ENCODE data around the gene SPSB1.

SPSB1 gene

GRCh38 chr1:9401080-9401453 is 108.4 kb downstream of the SPSB1 start:
- DNase-seq = no peak
- TF ChIP-seq EZH2 (optimal IDR thresholded peaks at IDR 0.05; ENCODE audit: low read depth, low read length) (no peak), CTCF (IDR thresholded peaks at IDR 0.05; ENCODE audit: low read length) (no peak), EZH2phosphoT487 (IDR thresholded peaks at IDR 0.05; ENCODE audit: low read length) (no peak)
- 0 out of 2 replicates have a peak, but pooled peaks cover 2% of the 10 kb centered on the region for H3K4me1 ChIP-seq (ENCODE audit: low read length)

GRCh38 chr1:9402256-9402616 is 109.5 kb downstream of the SPSB1 start:
- no peaks in the 10 kb centered on the region for H3K36me3 ChIP-seq (replicated peaks; ENCODE audit: insufficient read depth, low read length)
- H3K79me2 ChIP-seq (ENCODE audit: low read length) = no peaks in the 10 kb centered on the region
- H4K20me1 ChIP-seq (ENCODE audit: insufficient read depth, low read length) = no peaks in the 10 kb centered on the region
- H3K27me3 ChIP-seq (replicated peaks; ENCODE audit: insufficient read depth, low read length) = no peaks in the 10 kb centered on the region
- no peaks in the 10 kb centered on the region for H3K9me2 ChIP-seq (replicated peaks; ENCODE audit: insufficient read depth, low read length)
- H3K4me1 ChIP-seq (ENCODE audit: low read length) = peaks cover 6% of the 10 kb centered on the region; the same call in 1 of the 2 replicates
- no peak for DNase-seq
- TF ChIP-seq EZH2 (optimal IDR thresholded peaks at IDR 0.05; ENCODE audit: low read depth, low read length) = no peak
- TF ChIP-seq EZH2phosphoT487 (IDR thresholded peaks at IDR 0.05; ENCODE audit: low read length) = no peak
- TF ChIP-seq CTCF (IDR thresholded peaks at IDR 0.05; ENCODE audit: low read length) = no peak
- no peaks in the 10 kb centered on the region for H3F3A ChIP-seq (ENCODE audit: insufficient read depth, low read length)
- no peak overlapping the region for H3K27ac ChIP-seq (ENCODE audit: low read length)
- no peaks in the 10 kb centered on the region for H3K9me3 ChIP-seq (replicated peaks; ENCODE audit: insufficient read depth, low read length)
- H3K4me3 ChIP-seq (ENCODE audit: low read length) = no peak overlapping the region
- no peak overlapping the region for H3K9ac ChIP-seq (ENCODE audit: low read length)
- H2AFZ ChIP-seq (ENCODE audit: low read length) = no peak overlapping the region
- H3K4me2 ChIP-seq (ENCODE audit: low read depth, low read length) = no peak overlapping the region

More at GRCh38 chr1:9401080-9401453, 108.4 kb downstream of the SPSB1 start:
- H3K79me2 ChIP-seq (ENCODE audit: low read length) = no peaks in the 10 kb centered on the region
- no peaks in the 10 kb centered on the region for H4K20me1 ChIP-seq (ENCODE audit: insufficient read depth, low read length)
- no peaks in the 10 kb centered on the region for H3K9me3 ChIP-seq (replicated peaks; ENCODE audit: insufficient read depth, low read length)
- no peaks in the 10 kb centered on the region for H3K27me3 ChIP-seq (replicated peaks; ENCODE audit: insufficient read depth, low read length)
- H3F3A ChIP-seq (ENCODE audit: insufficient read depth, low read length) = no peaks in the 10 kb centered on the region
- no peaks in the 10 kb centered on the region for H3K9me2 ChIP-seq (replicated peaks; ENCODE audit: insufficient read depth, low read length)
- no peaks in the 10 kb centered on the region for H3K36me3 ChIP-seq (replicated peaks; ENCODE audit: insufficient read depth, low read length)
- H2AFZ ChIP-seq (ENCODE audit: low read length) = no peak overlapping the region
- H3K27ac ChIP-seq (ENCODE audit: low read length) = no peak overlapping the region
- no peak overlapping the region for H3K4me2 ChIP-seq (ENCODE audit: low read depth, low read length)
- H3K4me3 ChIP-seq (ENCODE audit: low read length) = no peak overlapping the region
- no peak overlapping the region for H3K9ac ChIP-seq (ENCODE audit: low read length)

GRCh38 chr1:9402717-9403225 is 110.1 kb downstream of the SPSB1 start:
- Histone ChIP-seq H3K9me2 (replicated peaks; ENCODE audit: insufficient read depth, low read length) (no peaks in the 10 kb centered on the region), H3K9ac (ENCODE audit: low read length) (no peak overlapping the region), H4K20me1 (ENCODE audit: insufficient read depth, low read length) (no peaks in the 10 kb centered on the region), H3K27ac (ENCODE audit: low read length) (no peak overlapping the region), H2AFZ (ENCODE audit: low read length) (no peak overlapping the region), H3K4me3 (ENCODE audit: low read length) (no peak overlapping the region), H3K4me2 (ENCODE audit: low read depth, low read length) (no peak overlapping the region), H3K27me3 (replicated peaks; ENCODE audit: insufficient read depth, low read length) (no peaks in the 10 kb centered on the region), H3K79me2 (ENCODE audit: low read length) (no peaks in the 10 kb centered on the region), H3K9me3 (replicated peaks; ENCODE audit: insufficient read depth, low read length) (no peaks in the 10 kb centered on the region), H3F3A (ENCODE audit: insufficient read depth, low read length) (no peaks in the 10 kb centered on the region), H3K4me1 (ENCODE audit: low read length) (peaks cover 6% of the 10 kb centered on the region; the same call in 1 of the 2 replicates), H3K36me3 (replicated peaks; ENCODE audit: insufficient read depth, low read length) (no peaks in the 10 kb centered on the region)
- no peak for DNase-seq
- TF ChIP-seq CTCF (IDR thresholded peaks at IDR 0.05; ENCODE audit: low read length) = no peak
- TF ChIP-seq EZH2phosphoT487 (IDR thresholded peaks at IDR 0.05; ENCODE audit: low read length) = no peak
- TF ChIP-seq EZH2 (optimal IDR thresholded peaks at IDR 0.05; ENCODE audit: low read depth, low read length) = no peak
